ENCODE results near the gene RINL.

The RINL gene

DNA sequence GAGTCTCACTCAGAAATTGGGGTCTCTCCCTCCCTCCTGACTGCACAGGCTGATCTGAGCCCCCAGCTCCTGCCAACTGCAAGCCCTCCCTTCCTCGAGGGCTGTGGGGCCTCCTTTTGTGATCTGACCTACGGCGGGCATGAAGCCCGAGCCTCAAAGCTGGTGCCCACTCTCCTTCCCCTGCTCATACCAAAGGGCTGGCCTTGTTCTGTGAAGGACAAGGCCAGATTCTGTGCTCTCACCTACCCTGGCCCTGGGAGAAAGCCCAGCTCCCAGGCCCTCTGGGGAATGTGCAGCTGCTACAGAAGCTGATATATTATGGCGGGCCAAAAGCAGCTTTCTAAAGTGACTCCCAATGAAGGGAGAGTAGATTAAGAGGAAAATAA, 37.5 kb downstream of the RINL start:
- Histone ChIP-seq H4K12ac (ENCODE audit: low read depth, low read length) (no peak overlapping the region), H3K4ac (ENCODE audit: low read depth, low read length) (peak overlapping the region; percentile 2), H3K36me3 (ENCODE audit: control insufficient read depth in 1 of 2, insufficient read depth in 2 of 2, low read length in 2 of 2) (peaks cover 84 to 90% of the 10 kb centered on the region in 2 experiments), H2BK5ac (ENCODE audit: low read depth, low read length, poor library complexity) (peak overlapping the region; percentile 10), H2BK120ac (ENCODE audit: insufficient read depth, low read length, poor library complexity) (no peak overlapping the region), H3K79me2 (ENCODE audit: control insufficient read depth, insufficient read depth, low read length, poor library complexity) (peaks cover 12% of the 10 kb centered on the region), H3K23ac (ENCODE audit: low read length) (no peak overlapping the region), H3K18ac (ENCODE audit: low read length) (no peak overlapping the region), H3K4me1 (ENCODE audit: control insufficient read depth in 1 of 2, insufficient read depth in 2 of 2, low read length in 2 of 2) (peaks cover 43 to 48% of the 10 kb centered on the region in 2 experiments), H3K27ac (ENCODE audit: low read depth, low read length) (peak overlapping the region; percentile 71), H3K27me3 (ENCODE audit: insufficient read depth, low read length) (no peaks in the 10 kb centered on the region), H3K9ac (ENCODE audit: low read length) (no peak overlapping the region), H3K9me3 (ENCODE audit: insufficient read depth, low read depth, low read length) (no peaks in the 10 kb centered on the region), H2BK12ac (ENCODE audit: low read length) (no peak overlapping the region), H3K4me3 (ENCODE audit: low read depth, low read length) (no peak overlapping the region), H4K91ac (ENCODE audit: low read depth, low read length) (peak overlapping the region; percentile 2), H3K4me2 (ENCODE audit: low read length) (no peak overlapping the region), H2AFZ (ENCODE audit: insufficient read depth, low read length, poor library complexity) (no peak overlapping the region), H2AK5ac (ENCODE audit: low read length) (no peak overlapping the region), H3K79me1 (ENCODE audit: low read length) (peaks cover 34% of the 10 kb centered on the region), H4K8ac (ENCODE audit: low read depth, low read length) (no peak overlapping the region), H3K14ac (ENCODE audit: low read length) (no peak overlapping the region)
- no peak for DNase-seq
- no CpG with 5 or more reads among the region's 5 CpGs for WGBS (ENCODE audit: extremely low coverage, insufficient coverage, insufficient read length)

DNA sequence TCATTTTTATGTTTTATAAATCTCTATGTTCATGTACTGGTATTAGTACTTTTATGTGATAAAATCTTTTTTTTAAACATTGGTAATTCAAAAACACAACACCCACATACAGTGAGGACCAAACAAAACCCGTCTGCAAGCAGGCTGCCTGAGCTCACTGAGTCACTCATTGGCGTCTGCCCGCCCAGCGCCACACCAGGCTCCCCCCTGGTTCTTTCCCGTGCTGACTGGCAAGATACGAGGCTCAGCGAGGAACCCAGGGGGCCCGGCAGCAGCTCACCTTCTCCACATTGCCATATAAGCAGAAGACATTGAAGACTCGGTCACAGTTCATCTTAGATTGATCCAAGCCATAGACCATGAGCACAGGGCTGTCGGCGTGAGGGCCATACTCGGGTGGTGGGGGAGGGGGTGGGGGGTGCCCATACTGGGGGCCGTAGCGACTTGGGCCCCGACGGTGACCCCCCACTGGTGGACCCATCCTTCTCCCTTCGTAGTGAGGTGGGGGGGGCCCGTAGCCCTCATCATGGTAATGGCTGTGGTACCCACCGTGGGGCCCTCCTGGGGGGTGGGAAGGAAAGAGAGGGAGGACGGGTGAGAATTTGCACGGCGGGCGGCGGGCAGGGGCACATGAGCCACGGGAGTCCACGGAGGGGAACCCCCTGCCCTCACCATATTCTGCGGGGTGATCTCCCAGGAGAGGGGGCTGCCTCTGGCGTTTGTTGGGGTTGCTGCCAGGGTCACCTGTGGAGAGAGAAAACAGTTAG, 38.1 kb downstream of the RINL start:
- H3K14ac ChIP-seq (ENCODE audit: low read length): peak overlapping the region; percentile 15
- no peak overlapping the region for H3K9ac ChIP-seq (ENCODE audit: low read length)
- no peak overlapping the region for H3K4me3 ChIP-seq (ENCODE audit: low read depth, low read length)
- H4K12ac ChIP-seq (ENCODE audit: low read depth, low read length): no peak overlapping the region
- H3K4me2 ChIP-seq (ENCODE audit: low read length): no peak overlapping the region
- WGBS (ENCODE audit: extremely low coverage, insufficient coverage, insufficient read length): no CpG with 5 or more reads among the region's 28 CpGs
- no peak overlapping the region for H3K23ac ChIP-seq (ENCODE audit: low read length)
- H2BK12ac ChIP-seq (ENCODE audit: low read length): no peak overlapping the region
- H3K18ac ChIP-seq (ENCODE audit: low read length): peak overlapping the region; percentile 52
- no peak overlapping the region for H2AFZ ChIP-seq (ENCODE audit: insufficient read depth, low read length, poor library complexity)
- H3K4ac ChIP-seq (ENCODE audit: low read depth, low read length): peak overlapping the region; percentile 2
- H4K91ac ChIP-seq (ENCODE audit: low read depth, low read length): peak overlapping the region; percentile 55
- peaks cover 12% of the 10 kb centered on the region for H3K79me2 ChIP-seq (ENCODE audit: control insufficient read depth, insufficient read depth, low read length, poor library complexity)
- peak overlapping the region; percentile 96 for H3K27ac ChIP-seq (ENCODE audit: low read depth, low read length)
- DNase-seq: peak in 1 of 2 donors; percentile 9
- H3K4me1 ChIP-seq (ENCODE audit: control insufficient read depth in 1 of 2, insufficient read depth in 2 of 2, low read length in 2 of 2): peaks cover 44 to 51% of the 10 kb centered on the region in 2 experiments
- H3K9me3 ChIP-seq (ENCODE audit: insufficient read depth, low read depth, low read length): no peaks in the 10 kb centered on the region
- H2BK5ac ChIP-seq (ENCODE audit: low read depth, low read length, poor library complexity): peak overlapping the region; percentile 10
- H3K36me3 ChIP-seq (ENCODE audit: control insufficient read depth in 1 of 2, insufficient read depth in 2 of 2, low read length in 2 of 2): peaks cover 79 to 88% of the 10 kb centered on the region in 2 experiments
- no peaks in the 10 kb centered on the region for H3K27me3 ChIP-seq (ENCODE audit: insufficient read depth, low read length)
- peaks cover 34% of the 10 kb centered on the region for H3K79me1 ChIP-seq (ENCODE audit: low read length)
- H4K8ac ChIP-seq (ENCODE audit: low read depth, low read length): no peak overlapping the region
- no peak overlapping the region for H2AK5ac ChIP-seq (ENCODE audit: low read length)
- no peak overlapping the region for H2BK120ac ChIP-seq (ENCODE audit: insufficient read depth, low read length, poor library complexity)

GRCh38 chr19:38838986-38839761, 38.9 kb downstream of the RINL start:
- peaks cover 44 to 51% of the 10 kb centered on the region in 2 experiments for H3K4me1 ChIP-seq (ENCODE audit: control insufficient read depth in 1 of 2, insufficient read depth in 2 of 2, low read length in 2 of 2)
- H2AFZ ChIP-seq (ENCODE audit: insufficient read depth, low read length, poor library complexity): no peak overlapping the region
- H3K23ac ChIP-seq (ENCODE audit: low read length): no peak overlapping the region
- no peaks in the 10 kb centered on the region for H3K27me3 ChIP-seq (ENCODE audit: insufficient read depth, low read length)
- peak overlapping the region; percentile 92 for H3K14ac ChIP-seq (ENCODE audit: low read length)
- peak overlapping the region; percentile 96 for H3K27ac ChIP-seq (ENCODE audit: low read depth, low read length)
- H3K4me3 ChIP-seq (ENCODE audit: low read depth, low read length): no peak overlapping the region
- peak overlapping the region; percentile 95 for H3K18ac ChIP-seq (ENCODE audit: low read length)
- H4K8ac ChIP-seq (ENCODE audit: low read depth, low read length): peak overlapping the region; percentile 84
- H2BK12ac ChIP-seq (ENCODE audit: low read length): peak overlapping the region; percentile 10
- peaks cover 12% of the 10 kb centered on the region for H3K79me2 ChIP-seq (ENCODE audit: control insufficient read depth, insufficient read depth, low read length, poor library complexity)
- no peak overlapping the region for H3K4ac ChIP-seq (ENCODE audit: low read depth, low read length)
- H3K79me1 ChIP-seq (ENCODE audit: low read length): peaks cover 34% of the 10 kb centered on the region
- DNase-seq: peak; percentile 11 to 42
- H3K9ac ChIP-seq (ENCODE audit: low read length): no peak overlapping the region
- no peak overlapping the region for H3K4me2 ChIP-seq (ENCODE audit: low read length)
- no CpG with 5 or more reads among the region's 12 CpGs for WGBS (ENCODE audit: extremely low coverage, insufficient coverage, insufficient read length)
- peak overlapping the region; percentile 95 for H2BK5ac ChIP-seq (ENCODE audit: low read depth, low read length, poor library complexity)
- no peak overlapping the region for H2AK5ac ChIP-seq (ENCODE audit: low read length)
- H4K12ac ChIP-seq (ENCODE audit: low read depth, low read length): no peak overlapping the region
- H4K91ac ChIP-seq (ENCODE audit: low read depth, low read length): peak overlapping the region; percentile 93
- no peaks in the 10 kb centered on the region for H3K9me3 ChIP-seq (ENCODE audit: insufficient read depth, low read depth, low read length)
- peak overlapping the region; percentile 21 for H2BK120ac ChIP-seq (ENCODE audit: insufficient read depth, low read length, poor library complexity)
- H3K36me3 ChIP-seq (ENCODE audit: control insufficient read depth in 1 of 2, insufficient read depth in 2 of 2, low read length in 2 of 2): peaks cover 71 to 80% of the 10 kb centered on the region in 2 experiments

- Histone ChIP-seq H2BK120ac (ENCODE audit: insufficient read depth, low read length, poor library complexity) (peak overlapping the region; percentile 92), H3K27ac (ENCODE audit: low read depth, low read length) (peak overlapping the region; percentile 96), H4K8ac (ENCODE audit: low read depth, low read length) (peak overlapping the region; percentile 84), H3K36me3 (ENCODE audit: control insufficient read depth in 1 of 2, insufficient read depth in 2 of 2, low read length in 2 of 2) (peaks cover 63 to 72% of the 10 kb centered on the region in 2 experiments), H2AK5ac (ENCODE audit: low read length) (peak overlapping the region; percentile 87), H2AFZ (ENCODE audit: insufficient read depth, low read length, poor library complexity) (peak overlapping the region; percentile 64), H2BK5ac (ENCODE audit: low read depth, low read length, poor library complexity) (peak overlapping the region; percentile 95), H2BK12ac (ENCODE audit: low read length) (peak overlapping the region; percentile 90), H3K79me2 (ENCODE audit: control insufficient read depth, insufficient read depth, low read length, poor library complexity) (peaks cover 12% of the 10 kb centered on the region), H3K79me1 (ENCODE audit: low read length) (peaks cover 34% of the 10 kb centered on the region), H3K4me3 (ENCODE audit: low read depth, low read length) (no peak overlapping the region), H4K91ac (ENCODE audit: low read depth, low read length) (peak overlapping the region; percentile 93), H3K4ac (ENCODE audit: low read depth, low read length) (peak overlapping the region; percentile 82), H4K12ac (ENCODE audit: low read depth, low read length) (peak overlapping the region; percentile 78), H3K9me3 (ENCODE audit: insufficient read depth, low read depth, low read length) (no peaks in the 10 kb centered on the region), H3K27me3 (ENCODE audit: insufficient read depth, low read length) (no peaks in the 10 kb centered on the region), H3K9ac (ENCODE audit: low read length) (no peak overlapping the region), H3K14ac (ENCODE audit: low read length) (peak overlapping the region; percentile 92), H3K4me1 (ENCODE audit: control insufficient read depth in 1 of 2, insufficient read depth in 2 of 2, low read length in 2 of 2) (peaks cover 44 to 51% of the 10 kb centered on the region in 2 experiments), H3K4me2 (ENCODE audit: low read length) (peak overlapping the region; percentile 7), H3K23ac (ENCODE audit: low read length) (no peak overlapping the region), H3K18ac (ENCODE audit: low read length) (peak overlapping the region; percentile 95)
- peak; percentile 97 to 98 for DNase-seq
- no CpG with 5 or more reads among the region's 19 CpGs for WGBS (ENCODE audit: extremely low coverage, insufficient coverage, insufficient read length)
Measured at GRCh38 chr19:38838208-38838985, 39.7 kb downstream of the RINL start.
